PFSK-1 (cell line): ENCODE measurements around the gene RIOK3.
A peak's percentile ranks its signal among the peaks of the same experiment; 100 is the strongest.

Source experiments
- FOXP2 ChIP-seq: optimal IDR thresholded peaks from 2 replicates; pipeline ENCODE3; 2011; ENCODE audit warnings: borderline replicate concordance, control low read depth, inconsistent platforms; ENCODE audit not compliant: insufficient read depth; ENCODE audit errors: extremely low read length, extremely low read depth
- POLR2AphosphoS5 ChIP-seq: IDR thresholded peaks from 2 replicates; pipeline ENCODE4 v1.6.1; 2012; ENCODE audit warnings: low read depth, mild to moderate bottlenecking, control low read depth, low read length, moderate library complexity
- SIN3A ChIP-seq: IDR thresholded peaks from 2 replicates; pipeline ENCODE4 v1.6.1; 2012; ENCODE audit warnings: mild to moderate bottlenecking, low read length, moderate library complexity, borderline replicate concordance; ENCODE audit not compliant: insufficient read depth
- TAF1 ChIP-seq: IDR thresholded peaks from 2 replicates; pipeline ENCODE4 v1.6.1; 2012; ENCODE audit warnings: low read length, control low read depth, borderline replicate concordance; ENCODE audit not compliant: insufficient read depth
- TF ChIP-seq, protein P1 (sequence below), 2 experiments: IDR thresholded peaks; 2 replicates each; pipeline versions ENCODE4 v1.6.1 to v1.8.0; 2011 to 2012; ENCODE audit warnings: low read depth in 2 of 2, low read length in 2 of 2, control low read depth in 1 of 2, inconsistent platforms in 1 of 2, mild to moderate bottlenecking in 1 of 2, moderate library complexity in 1 of 2; ENCODE audit not compliant: insufficient read depth in 1 of 2

The RIOK3 gene

GRCh38 chr18:23424616-23425015 is 28.5 kb upstream of the RIOK3 start:
- no peak for TF ChIP-seq FOXP2
- TF ChIP-seq POLR2AphosphoS5: no peak
- TF ChIP-seq, protein P1, sequence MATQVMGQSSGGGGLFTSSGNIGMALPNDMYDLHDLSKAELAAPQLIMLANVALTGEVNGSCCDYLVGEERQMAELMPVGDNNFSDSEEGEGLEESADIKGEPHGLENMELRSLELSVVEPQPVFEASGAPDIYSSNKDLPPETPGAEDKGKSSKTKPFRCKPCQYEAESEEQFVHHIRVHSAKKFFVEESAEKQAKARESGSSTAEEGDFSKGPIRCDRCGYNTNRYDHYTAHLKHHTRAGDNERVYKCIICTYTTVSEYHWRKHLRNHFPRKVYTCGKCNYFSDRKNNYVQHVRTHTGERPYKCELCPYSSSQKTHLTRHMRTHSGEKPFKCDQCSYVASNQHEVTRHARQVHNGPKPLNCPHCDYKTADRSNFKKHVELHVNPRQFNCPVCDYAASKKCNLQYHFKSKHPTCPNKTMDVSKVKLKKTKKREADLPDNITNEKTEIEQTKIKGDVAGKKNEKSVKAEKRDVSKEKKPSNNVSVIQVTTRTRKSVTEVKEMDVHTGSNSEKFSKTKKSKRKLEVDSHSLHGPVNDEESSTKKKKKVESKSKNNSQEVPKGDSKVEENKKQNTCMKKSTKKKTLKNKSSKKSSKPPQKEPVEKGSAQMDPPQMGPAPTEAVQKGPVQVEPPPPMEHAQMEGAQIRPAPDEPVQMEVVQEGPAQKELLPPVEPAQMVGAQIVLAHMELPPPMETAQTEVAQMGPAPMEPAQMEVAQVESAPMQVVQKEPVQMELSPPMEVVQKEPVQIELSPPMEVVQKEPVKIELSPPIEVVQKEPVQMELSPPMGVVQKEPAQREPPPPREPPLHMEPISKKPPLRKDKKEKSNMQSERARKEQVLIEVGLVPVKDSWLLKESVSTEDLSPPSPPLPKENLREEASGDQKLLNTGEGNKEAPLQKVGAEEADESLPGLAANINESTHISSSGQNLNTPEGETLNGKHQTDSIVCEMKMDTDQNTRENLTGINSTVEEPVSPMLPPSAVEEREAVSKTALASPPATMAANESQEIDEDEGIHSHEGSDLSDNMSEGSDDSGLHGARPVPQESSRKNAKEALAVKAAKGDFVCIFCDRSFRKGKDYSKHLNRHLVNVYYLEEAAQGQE (IDR thresholded peaks at IDR 0.05; ENCODE audit: insufficient read depth in 1 of 2, low read depth in 2 of 2, low read length in 2 of 2): no peak
- TF ChIP-seq SIN3A: no peak
- no peak for TF ChIP-seq TAF1

DNA sequence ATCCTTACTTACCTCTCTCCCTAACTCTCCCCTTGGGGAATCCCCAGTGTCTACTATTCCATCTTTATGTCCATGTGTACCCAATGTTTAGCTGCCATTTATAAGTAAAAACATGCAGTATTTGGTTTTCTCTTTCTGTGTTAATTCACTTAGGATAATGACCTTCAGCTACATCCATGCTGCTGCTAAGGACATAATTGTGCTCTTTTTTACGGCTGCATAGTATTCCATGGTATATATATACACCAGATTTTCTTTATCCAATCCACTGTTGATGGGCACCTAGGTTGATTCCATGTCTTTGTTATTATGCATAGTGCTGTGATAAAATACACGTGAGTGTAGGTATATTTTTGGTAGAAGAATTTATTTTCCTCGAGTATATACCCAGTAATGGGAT is 24.3 kb upstream of the RIOK3 start:
- TF ChIP-seq TAF1: no peak
- no peak for TF ChIP-seq SIN3A
- TF ChIP-seq, protein P1 (IDR thresholded peaks at IDR 0.05; ENCODE audit: insufficient read depth in 1 of 2, low read depth in 2 of 2, low read length in 2 of 2): no peak
- no peak for TF ChIP-seq POLR2AphosphoS5
- TF ChIP-seq FOXP2: no peak

DNA sequence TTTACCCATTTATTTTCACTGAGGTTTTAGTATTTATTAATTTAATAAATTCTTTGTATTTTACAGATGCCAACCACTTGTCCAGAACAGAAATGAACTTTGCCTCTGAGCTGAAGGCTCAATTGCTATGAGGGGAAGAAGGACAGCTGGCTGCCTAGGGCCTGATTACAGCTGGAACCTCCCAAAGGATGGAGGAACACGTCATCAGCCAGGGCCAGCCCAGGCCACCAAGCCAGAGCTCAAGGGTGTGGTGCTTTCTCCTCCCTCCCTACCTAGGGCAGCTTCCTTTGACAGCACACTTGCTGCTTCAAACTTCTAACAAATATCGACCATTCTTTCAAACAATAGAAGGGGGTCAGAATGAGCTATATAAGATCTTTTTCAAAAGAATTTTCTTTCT is 19.7 kb upstream of the RIOK3 start:
- TF ChIP-seq SIN3A (no peak), TAF1 (no peak), FOXP2 (no peak), POLR2AphosphoS5 (no peak)
- TF ChIP-seq, protein P1 (IDR thresholded peaks at IDR 0.05; ENCODE audit: insufficient read depth in 1 of 2, low read depth in 2 of 2, low read length in 2 of 2): no peak

DNA sequence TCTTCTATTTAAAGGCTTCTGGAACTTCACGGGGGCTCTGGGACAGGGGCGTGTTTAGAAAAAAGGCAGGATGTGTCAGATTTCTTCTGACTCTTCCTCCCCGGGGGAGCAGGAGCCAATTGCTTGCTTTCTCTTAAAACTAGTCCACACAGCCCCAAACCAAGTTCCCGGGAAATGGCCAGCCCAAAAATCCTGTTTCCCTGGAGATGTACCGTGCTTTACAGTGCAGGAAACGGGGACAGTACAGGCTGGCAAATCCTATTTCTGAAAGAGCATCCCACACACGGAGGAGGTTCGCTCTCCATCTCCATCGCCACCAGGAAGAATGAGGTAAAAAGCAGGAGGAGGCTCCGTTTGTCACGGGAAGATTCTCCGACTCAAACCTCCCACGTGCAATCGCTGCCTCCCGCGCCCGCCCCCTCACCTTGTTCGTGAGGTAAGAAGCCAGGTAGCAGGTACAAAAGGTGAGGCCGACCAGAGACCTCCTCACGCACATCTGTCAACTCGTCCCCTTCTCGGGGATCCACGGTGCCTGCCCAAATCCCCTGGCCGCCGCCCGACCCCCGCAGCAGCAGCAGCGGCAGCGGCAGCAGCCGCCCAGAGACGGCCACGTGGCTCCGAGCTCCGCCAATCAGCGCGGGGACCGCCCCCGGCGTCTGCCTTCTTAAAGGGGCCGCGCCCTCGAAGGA is 15.6 kb upstream of the RIOK3 start:
- no peak for TF ChIP-seq FOXP2
- peak; percentile 67 for TF ChIP-seq POLR2AphosphoS5
- TF ChIP-seq SIN3A: 0 out of 2 replicates have a peak, but pooled peaks have one; percentile 82
- TF ChIP-seq TAF1: no peak

DNA sequence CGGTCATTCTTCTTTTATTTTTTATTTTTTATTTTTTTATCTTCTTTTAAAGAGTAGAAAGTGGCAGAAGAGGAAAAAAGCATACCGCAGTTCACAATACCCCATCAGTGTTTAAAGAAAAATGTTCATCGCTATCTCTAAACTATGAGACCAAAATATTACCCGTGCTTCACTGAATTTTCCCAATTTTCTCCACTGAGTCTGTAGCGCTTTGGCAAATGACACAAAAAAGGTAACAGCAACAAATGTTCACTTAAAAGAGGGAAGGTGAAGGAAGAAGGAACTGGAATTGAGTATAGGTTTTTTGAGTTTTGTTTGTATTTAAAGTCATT is 15.1 kb upstream of the RIOK3 start:
- TF ChIP-seq SIN3A (no peak), TAF1 (no peak), POLR2AphosphoS5 (no peak), FOXP2 (no peak)
- TF ChIP-seq, protein P1 (IDR thresholded peaks at IDR 0.05; ENCODE audit: insufficient read depth in 1 of 2, low read depth in 2 of 2, low read length in 2 of 2): no peak
